WTC11 (cell line): ENCODE data around the gene CPAMD8.

Experiments
- ATF2 ChIP-seq: sonication (generic); formaldehyde crosslinking; IDR thresholded peaks from 2 replicates; pipeline ENCODE4 v1.8.1; 2022; ENCODE audit warnings: low read depth, missing genetic modification reagents, borderline replicate concordance
- CTCF ChIP-seq: fragments of 200-600 bp; IDR thresholded peaks from 2 replicates; pipeline ENCODE4 v1.8.0; 2022; ENCODE audit warnings: antibody characterized with exemption
- E2F4 ChIP-seq: sonication (generic); formaldehyde crosslinking; IDR thresholded peaks from 2 replicates; pipeline ENCODE4 v1.8.1; 2022; ENCODE audit warnings: low read depth, mild to moderate bottlenecking, moderate library complexity, missing genetic modification reagents, borderline replicate concordance
- E2F5 ChIP-seq: sonication (generic); formaldehyde crosslinking; IDR thresholded peaks from 2 replicates; pipeline ENCODE4 v1.8.1; 2022; ENCODE audit warnings: mild to moderate bottlenecking, moderate library complexity, missing genetic modification reagents
- ESRRA ChIP-seq: sonication (generic); formaldehyde crosslinking; IDR thresholded peaks from 2 replicates; pipeline ENCODE4 v1.8.1; 2022; ENCODE audit warnings: mild to moderate bottlenecking, missing genetic modification reagents, borderline replicate concordance
- PRDM15 ChIP-seq: sonication (generic); formaldehyde crosslinking; IDR thresholded peaks from 2 replicates; pipeline ENCODE4 v1.8.0; 2022; ENCODE audit warnings: missing genetic modification reagents
- PREB ChIP-seq: sonication (generic); formaldehyde crosslinking; IDR thresholded peaks from 2 replicates; pipeline ENCODE4 v1.8.1; 2022; ENCODE audit warnings: mild to moderate bottlenecking, missing genetic modification reagents, moderate library complexity, borderline replicate concordance
- USF2 ChIP-seq: sonication (generic); formaldehyde crosslinking; IDR thresholded peaks from 2 replicates; pipeline ENCODE4 v1.8.1; 2023; ENCODE audit warnings: mild to moderate bottlenecking, missing genetic modification reagents, moderate library complexity
- ZNF232 ChIP-seq: sonication (generic); formaldehyde crosslinking; IDR thresholded peaks from 2 replicates; pipeline ENCODE4 v1.8.0; 2022; ENCODE audit warnings: mild to moderate bottlenecking, missing genetic modification reagents

GRCh38 chr19:16911046-16911445 lies 115.6 kb downstream of the CPAMD8 start:
- TF ChIP-seq ESRRA (CRISPR knock-in tag) (no peak), CTCF (no peak), PREB (CRISPR knock-in tag) (no peak), E2F5 (CRISPR knock-in tag) (no peak), PRDM15 (CRISPR knock-in tag) (no peak), ZNF232 (CRISPR knock-in tag) (no peak), USF2 (CRISPR knock-in tag) (no peak), E2F4 (no peak), ATF2 (CRISPR knock-in tag) (no peak)
